Keratinocyte (primary cell): ENCODE data around the gene SHQ1. TPM values are rescaled to one million over a fixed set of nuclear protein-coding genes. Genes with fewer than 3 reads are reported as not detected.

Experiments
- DNase-seq: peaks from one replicate; pipeline ENCODE4 v3.0.0-alpha.2; 2011; ENCODE audit warnings: low read depth, missing footprints, low spot score
- FAIRE-seq: peaks from 2 replicates; lab custom pipeline; 2011; peaks lifted over from hg19 to GRCh38; lab: Jason Lieb, UNC
- H2AFZ ChIP-seq: 2 replicates; pipeline ENCODE4 v1.6.0; 2012; ENCODE audit warnings: low read length, control low read depth, inconsistent platforms; ENCODE audit not compliant: control insufficient read depth
- H3K27ac ChIP-seq: 2 replicates; pipeline ENCODE4 v1.5.1; 2011; ENCODE audit warnings: low read length; ENCODE audit not compliant: control insufficient read depth, insufficient read depth
- H3K27me3 ChIP-seq: 3 replicates; pipeline ENCODE4 v1.6.0; 2011; ENCODE audit warnings: low read length; ENCODE audit not compliant: control insufficient read depth, insufficient read depth; ENCODE audit errors: extremely low read depth
- H3K36me3 ChIP-seq, 2 experiments: 2 replicates in 1 of 2; 3 replicates in 1 of 2; pipeline ENCODE4 v1.5.1; 2011; ENCODE audit warnings: low read length in 2 of 2, mild to moderate bottlenecking in 1 of 2; ENCODE audit not compliant: control insufficient read depth in 2 of 2, insufficient read depth in 2 of 2; ENCODE audit errors: extremely low read depth in 1 of 2
- H3K4me1 ChIP-seq: 3 replicates; pipeline ENCODE4 v1.5.1; 2011; ENCODE audit warnings: low read length; ENCODE audit not compliant: control insufficient read depth, insufficient read depth; ENCODE audit errors: extremely low read depth
- H3K4me2 ChIP-seq: 3 replicates; pipeline ENCODE4 v1.6.0; 2011; ENCODE audit warnings: low read depth, low read length; ENCODE audit not compliant: control insufficient read depth, insufficient read depth; ENCODE audit errors: extremely low read depth
- H3K4me3 ChIP-seq, 3 experiments: fragments of 200-600 bp in 1 of 3; sonication (generic) in 1 of 3; 2 replicates in 2 of 3; 3 replicates in 1 of 3; pipeline ENCODE4 v1.5.1; 2011 to 2016; ENCODE audit warnings: low read length in 3 of 3, mild to moderate bottlenecking in 3 of 3, control low read depth in 2 of 3, inconsistent platforms in 1 of 3, low read depth in 1 of 3, mixed read lengths in 1 of 3, mixed run types in 1 of 3, moderate library complexity in 1 of 3; ENCODE audit not compliant: control insufficient read depth in 2 of 3, insufficient read depth in 2 of 3; ENCODE audit errors: extremely low read depth in 1 of 3
- H3K79me2 ChIP-seq: 2 replicates; pipeline ENCODE4 v1.6.0; 2012; ENCODE audit warnings: low read length; ENCODE audit not compliant: control insufficient read depth, insufficient read depth
- H3K9ac ChIP-seq: 3 replicates; pipeline ENCODE4 v1.6.0; 2011; ENCODE audit warnings: low read length; ENCODE audit not compliant: control insufficient read depth, insufficient read depth; ENCODE audit errors: extremely low read depth
- H3K9me1 ChIP-seq: 3 replicates; pipeline ENCODE4 v1.6.0; 2011; ENCODE audit warnings: low read length; ENCODE audit not compliant: control insufficient read depth, insufficient read depth; ENCODE audit errors: extremely low read depth
- H3K9me3 ChIP-seq: 2 replicates; pipeline ENCODE4 v1.5.1; 2012; ENCODE audit warnings: low read depth, low read length; ENCODE audit not compliant: control insufficient read depth
- H4K20me1 ChIP-seq: 3 replicates; pipeline ENCODE4 v1.6.0; 2011; ENCODE audit warnings: low read length; ENCODE audit not compliant: control insufficient read depth, insufficient read depth; ENCODE audit errors: extremely low read depth
- CTCF ChIP-seq, 3 experiments: IDR thresholded peaks in 1 of 3; conservative IDR thresholded peaks in 1 of 3; optimal IDR thresholded peaks in 1 of 3; 2 replicates in 2 of 3; 3 replicates in 1 of 3; pipeline versions ENCODE3 to v1.5.1; 2011; ENCODE audit warnings: low read length in 3 of 3, mild to moderate bottlenecking in 3 of 3, moderate library complexity in 2 of 3, control low read depth in 1 of 3, inconsistent platforms in 1 of 3; ENCODE audit not compliant: insufficient read depth in 2 of 3; ENCODE audit errors: extremely low read depth in 1 of 3
- EZH2 ChIP-seq: IDR thresholded peaks from one replicate; pipeline ENCODE4 v1.6.1; 2012; ENCODE audit warnings: inconsistent platforms, mild to moderate bottlenecking, low read length, moderate library complexity
- dilution Hi-C: fragments of 300-500 bp; cut with MboI; formaldehyde crosslinking; loops from one replicate; pipeline ENCODE4 v1.7.0; 2020; ENCODE audit warnings: low sequenced_read_pairs; ENCODE audit not compliant: extremely low pct_ligation_motif_present
- polyA plus RNA-seq, 5 experiments: library from polyadenylated mRNA; depleted of rRNA in 3 of 5; stranded (reverse) in 3 of 5; stranded (forward) in 1 of 5; unstranded in 1 of 5; fragments of >200 nt; gene quantifications; 1 replicate in 1 of 5; 2 replicates in 3 of 5; 3 replicates in 1 of 5; pipeline versions ENCODE4 v1.2.1 to v1.2.3, GENCODE V29; 2011 to 2012; ENCODE audit warnings: missing spikeins in 2 of 5, low read depth in 1 of 5, low replicate concordance in 1 of 5

Gene SHQ1
- polyA plus RNA-seq, 1 donor (not counting 4 experiments of a cell fraction or from before 2014, with no cell fraction given) = 17.7 TPM

DNA sequence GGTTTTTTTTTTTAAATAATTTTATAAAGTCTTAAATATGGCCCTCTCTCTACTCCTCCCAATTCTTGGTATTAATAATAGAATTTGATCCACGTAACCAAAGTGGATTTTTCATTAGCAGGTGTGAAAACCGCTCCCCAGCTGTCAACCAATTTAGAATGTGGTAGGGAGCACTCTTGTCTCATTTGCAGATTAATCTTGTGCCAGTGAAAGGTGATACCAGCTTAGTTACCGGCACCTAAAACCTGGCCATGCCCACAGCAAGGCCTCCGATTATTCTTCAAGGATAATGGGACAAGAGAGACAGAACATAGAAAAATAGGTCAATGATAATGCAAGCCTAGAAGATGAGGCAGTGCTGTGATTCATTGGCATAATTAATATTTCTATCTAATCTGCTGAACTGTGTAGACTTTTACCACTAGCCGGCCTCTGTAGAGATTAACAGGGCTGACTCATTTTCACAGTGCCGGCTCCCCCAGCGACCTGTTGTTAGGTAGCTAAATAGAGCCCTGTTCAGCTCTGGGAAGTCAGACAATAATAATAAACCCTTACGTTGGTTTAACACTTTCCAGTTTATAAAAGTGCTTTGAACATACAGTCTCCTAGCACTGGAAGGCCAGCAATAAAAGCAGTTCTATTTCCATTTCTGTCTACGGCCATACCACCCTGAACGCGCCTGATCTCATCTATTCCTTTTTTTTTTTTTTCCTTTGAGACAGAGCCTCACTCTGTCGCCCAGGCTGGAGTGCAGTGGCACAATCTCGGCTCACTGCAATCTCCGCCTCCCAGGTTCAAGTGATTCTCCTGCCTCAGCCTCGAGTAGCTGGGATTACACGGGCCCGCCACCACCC lies 102.9 kb downstream of the SHQ1 start:
- no peak for TF ChIP-seq EZH2
- TF ChIP-seq CTCF (optimal IDR thresholded peaks at IDR 0.05 in 1 of 3, IDR thresholded peaks at IDR 0.05 in 1 of 3, conservative IDR thresholded peaks at IDR 0.05 in 1 of 3; ENCODE audit: extremely low read depth in 1 of 3, insufficient read depth in 2 of 3, low read length in 3 of 3) = no peak
- H2AFZ ChIP-seq = no peak overlapping the region
- no peak overlapping the region for H3K27ac ChIP-seq
- no peaks in the 10 kb centered on the region for H3K4me1 ChIP-seq
- FAIRE-seq (no peak), DNase-seq (no peak)
- H3K4me3 ChIP-seq = no peak overlapping the region
- H3K79me2 ChIP-seq = no peaks in the 10 kb centered on the region
- H3K36me3 ChIP-seq = peaks cover 0 to under 1% of the 10 kb centered on the region in 2 experiments
- H3K9me1 ChIP-seq = no peaks in the 10 kb centered on the region
- H4K20me1 ChIP-seq = no peaks in the 10 kb centered on the region
- H3K9ac ChIP-seq = no peak overlapping the region
- no peak overlapping the region for H3K4me2 ChIP-seq
- H3K27me3 ChIP-seq = no peaks in the 10 kb centered on the region
- dilution Hi-C loops = no loop called here
- H3K9me3 ChIP-seq = no peaks in the 10 kb centered on the region

- H3K9me3 ChIP-seq = no peaks in the 10 kb centered on the region
- H3K27me3 ChIP-seq = peaks cover under 1% of the 10 kb centered on the region
- H3K4me1 ChIP-seq = no peaks in the 10 kb centered on the region
- no peaks in the 10 kb centered on the region for H3K36me3 ChIP-seq
- H4K20me1 ChIP-seq = no peaks in the 10 kb centered on the region
- dilution Hi-C loops = no loop called here
- no peak overlapping the region for H3K4me3 ChIP-seq
- FAIRE-seq (no peak), DNase-seq (no peak)
- H3K27ac ChIP-seq = no peak overlapping the region
- no peaks in the 10 kb centered on the region for H3K79me2 ChIP-seq
- no peak overlapping the region for H3K9ac ChIP-seq
- no peak overlapping the region for H2AFZ ChIP-seq
- H3K4me2 ChIP-seq = no peak overlapping the region
- TF ChIP-seq CTCF (optimal IDR thresholded peaks at IDR 0.05 in 1 of 3, IDR thresholded peaks at IDR 0.05 in 1 of 3, conservative IDR thresholded peaks at IDR 0.05 in 1 of 3; ENCODE audit: extremely low read depth in 1 of 3, insufficient read depth in 2 of 3, low read length in 3 of 3) (no peak), EZH2 (no peak)
- no peaks in the 10 kb centered on the region for H3K9me1 ChIP-seq
These were observed 103.9 kb downstream of the SHQ1 start for GRCh38 chr3:72744330-72744729.
